ENCODE measurements around the gene TAC3.
"Not testable (repeated sequence)": the region's sequence is repeated elsewhere in the genome, so short reads cannot be mapped to it uniquely, and the experiment has no call there.

The TAC3 gene

DNA sequence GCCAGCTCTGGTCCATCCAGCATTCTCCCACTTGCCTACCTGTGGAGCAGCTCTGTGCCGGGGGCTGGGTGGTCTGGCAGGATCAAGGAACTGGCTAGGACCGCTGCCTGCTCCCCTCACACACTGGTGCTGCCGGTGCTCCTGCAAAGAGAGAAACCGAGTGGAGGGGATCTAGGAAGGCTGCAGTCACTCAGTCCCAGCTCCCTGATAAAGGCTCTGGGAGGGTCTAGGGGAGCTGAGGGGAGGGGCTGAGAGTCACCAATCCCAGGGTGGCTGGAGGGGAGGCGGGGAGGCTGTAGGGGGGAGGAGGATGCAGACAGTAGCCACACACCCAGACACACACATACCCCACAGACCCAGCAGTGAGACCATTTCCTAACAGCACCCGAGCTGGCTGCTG lies at the start of gene TAC3:
Gene TAC3, minus strand, starts transcription at position 182 of the 400 bp plus-strand sequence. CDS start 732 bp downstream, outside the sequence.
- DNase-seq, result no peak

GRCh38 chr12:57063991-57064685 lies 47.8 kb upstream of the TAC3 start:
- DNase-seq, result no peak

DNA sequence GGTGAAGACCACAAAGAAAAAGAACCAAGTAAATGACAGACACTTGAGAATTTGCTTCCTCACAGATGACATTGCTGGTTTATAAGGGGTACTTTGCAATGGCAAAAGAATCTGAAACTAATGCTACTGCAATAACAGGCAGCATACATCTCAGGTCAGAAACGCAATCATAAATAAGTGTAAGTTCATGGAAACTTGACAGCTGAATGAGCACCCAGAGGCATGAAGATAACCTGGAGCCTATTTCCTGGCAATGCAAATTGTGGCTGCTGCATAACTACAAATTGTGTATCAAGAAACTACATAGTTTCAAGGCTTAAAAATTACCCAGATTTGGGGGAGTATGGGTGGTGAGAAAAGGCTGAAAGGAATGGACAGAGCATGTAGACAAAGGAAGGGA lies 42.1 kb upstream of the TAC3 start:
- DNase-seq, result no peak

DNA sequence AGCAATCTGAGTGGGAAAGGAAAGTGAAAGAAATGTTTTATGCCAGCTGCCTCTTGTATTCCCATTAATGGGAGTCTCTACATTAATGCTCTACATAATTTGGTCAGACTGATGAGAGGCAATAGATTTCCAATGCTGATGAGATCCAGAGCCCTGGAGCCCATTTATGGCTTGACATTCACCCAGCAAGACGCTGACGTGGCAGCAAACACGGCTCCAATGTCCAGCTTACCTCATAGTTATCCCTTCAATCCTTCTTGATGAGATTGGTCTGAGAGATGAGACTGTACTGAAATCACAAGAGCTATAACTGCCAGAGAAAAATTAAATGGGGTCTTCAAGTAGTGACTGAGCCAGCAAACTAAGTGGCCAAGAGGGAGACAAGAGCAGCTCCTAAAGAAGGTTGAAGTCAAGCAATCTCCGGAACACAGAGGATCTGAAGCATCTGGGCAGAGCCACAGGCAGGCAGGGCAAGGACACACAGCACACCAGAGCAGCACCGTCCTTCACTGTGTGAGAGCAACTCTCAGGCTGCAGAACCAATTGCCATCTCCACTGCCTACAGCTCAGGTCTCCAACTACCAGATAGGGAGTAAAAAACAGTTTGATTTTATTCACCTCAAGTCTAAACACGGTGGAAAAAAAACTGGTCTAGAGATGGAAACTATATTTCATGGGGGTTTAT lies 40.9 kb upstream of the TAC3 start:
- no peak for DNase-seq

DNA sequence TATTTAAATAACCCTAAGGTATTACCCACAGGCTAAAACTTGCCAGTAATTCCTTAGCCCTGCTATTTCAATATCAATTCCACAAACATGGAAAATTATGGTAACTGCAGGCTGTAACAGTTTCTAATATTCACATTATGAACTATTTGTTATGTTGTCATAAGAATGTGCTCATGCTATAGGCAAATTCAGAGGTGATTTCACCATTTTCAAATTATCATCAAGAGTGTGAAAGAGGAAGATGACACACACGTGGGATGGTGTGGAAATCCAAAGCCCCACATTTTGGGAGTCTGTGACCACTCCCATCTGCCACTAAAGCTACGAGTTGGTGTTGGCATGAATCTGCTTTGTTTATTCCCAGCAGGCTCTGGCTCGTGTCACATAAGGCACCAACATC lies 39.5 kb upstream of the TAC3 start:
- no peak for DNase-seq

GRCh38 chr12:57053901-57054300 lies 37.6 kb upstream of the TAC3 start:
- not testable (repeated sequence) for DNase-seq

DNA sequence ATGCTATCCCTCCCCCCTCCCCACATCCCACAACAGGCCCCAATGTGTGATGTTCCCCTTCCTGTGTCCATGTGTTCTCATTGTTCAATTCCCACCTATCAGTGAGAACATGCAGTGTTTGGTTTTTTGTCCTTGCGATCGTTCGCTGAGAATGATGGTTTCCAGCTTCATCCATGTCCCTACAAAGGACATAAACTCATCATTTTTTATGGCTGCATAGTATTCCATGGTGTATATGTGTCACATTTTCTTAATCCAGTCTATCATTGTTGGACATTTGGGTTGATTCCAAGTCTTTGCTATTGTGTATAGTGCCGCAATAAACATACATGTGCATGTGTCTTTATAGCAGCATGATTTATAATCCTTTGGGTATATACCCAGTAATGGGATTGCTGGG lies 36.8 kb upstream of the TAC3 start:
- DNase-seq, result not testable (repeated sequence)

- no peak for DNase-seq
Measured at GRCh38 chr12:57051011-57051410, 34.7 kb upstream of the TAC3 start.

GRCh38 chr12:57049890-57050289 lies 33.6 kb upstream of the TAC3 start, which contains the start of gene MYO1A:
Gene MYO1A, minus strand, starts transcription at chr12:57050129. Its CDS starts 1,806 bp downstream, at chr12:57048323.
- DNase-seq, result no peak

- no peak for DNase-seq
Measured at GRCh38 chr12:57049119-57049446, 32.8 kb upstream of the TAC3 start.

DNA sequence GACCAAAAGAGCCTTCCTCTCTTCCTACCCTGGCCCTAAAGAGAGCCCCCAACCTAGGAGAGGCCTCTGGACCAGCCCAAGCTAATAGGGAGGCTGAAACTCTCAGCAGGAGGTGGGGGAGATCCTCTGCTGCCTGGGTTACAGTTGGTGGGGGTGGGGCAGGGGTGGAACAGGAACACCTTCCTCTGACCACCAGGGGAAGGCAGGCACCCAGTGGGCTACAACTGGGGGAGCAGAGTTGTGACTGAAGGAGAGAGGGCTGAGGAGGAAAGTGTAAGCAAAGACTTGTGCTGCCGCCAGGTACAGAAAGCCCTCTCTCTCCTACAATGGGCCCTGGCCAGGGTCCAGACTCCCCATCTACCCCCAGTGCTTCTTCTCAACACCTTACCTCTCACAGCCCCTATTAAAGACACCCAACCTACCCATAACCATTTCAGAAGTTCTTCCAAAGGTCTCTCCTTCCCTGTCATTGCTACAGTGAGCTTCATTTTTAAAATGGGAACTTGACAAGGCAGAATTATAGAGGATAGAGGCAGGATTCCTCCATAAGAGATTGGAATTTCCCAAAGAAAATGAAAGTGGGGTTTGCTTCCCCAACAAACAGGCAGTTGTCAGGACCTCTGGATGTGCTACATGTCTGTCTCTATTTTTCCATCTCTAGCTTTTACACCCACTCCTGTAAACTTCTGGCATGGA lies 32.2 kb upstream of the TAC3 start:
- no peak for DNase-seq

GRCh38 chr12:57047981-57048380 lies 31.7 kb upstream of the TAC3 start:
- no peak for DNase-seq

DNA sequence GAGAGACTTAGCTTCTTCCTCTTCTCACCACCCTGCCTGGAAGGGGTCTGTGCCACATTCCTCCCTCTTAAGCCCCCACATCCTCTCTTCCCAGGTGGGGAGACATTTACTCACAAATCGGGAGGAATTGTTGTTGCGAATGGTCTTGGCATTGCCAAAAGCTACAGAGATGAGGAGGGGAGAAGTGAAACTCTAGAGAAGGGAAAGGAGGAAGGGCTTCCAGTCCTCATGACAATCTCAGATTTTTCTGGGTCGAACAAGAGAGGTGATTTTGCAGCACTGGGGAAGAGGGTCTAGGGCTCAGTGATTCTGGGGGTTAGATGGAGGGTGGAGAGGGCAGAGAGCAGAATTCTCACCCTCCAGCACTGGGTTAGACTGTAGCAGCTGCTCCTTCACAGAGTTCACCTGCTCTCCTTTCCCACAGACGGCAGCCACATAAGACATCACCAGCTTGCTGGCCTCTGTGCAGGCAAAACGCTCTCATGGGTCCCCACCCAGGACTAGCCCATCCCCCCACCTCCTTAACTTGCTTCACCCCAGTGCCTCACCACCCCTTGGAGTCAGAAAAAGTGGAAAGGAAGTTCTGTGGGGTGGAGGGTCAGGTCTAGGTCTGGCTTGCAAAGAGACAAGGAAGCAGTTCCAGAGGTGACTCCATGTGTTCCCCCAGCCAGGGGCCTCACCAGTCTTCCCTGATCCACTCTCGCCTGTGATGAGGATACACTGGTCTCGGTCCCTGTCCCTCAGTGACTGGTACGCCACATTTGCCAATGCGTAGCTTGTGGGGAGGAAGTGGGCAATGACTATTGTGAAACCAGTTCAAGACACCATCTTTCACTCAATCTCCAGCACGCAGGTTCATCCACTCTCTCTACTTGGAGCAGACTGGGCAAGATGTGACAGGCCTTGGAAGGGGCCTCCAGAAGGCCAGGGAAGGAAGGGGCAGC lies 30.9 kb upstream of the TAC3 start:
- no peak for DNase-seq

DNA sequence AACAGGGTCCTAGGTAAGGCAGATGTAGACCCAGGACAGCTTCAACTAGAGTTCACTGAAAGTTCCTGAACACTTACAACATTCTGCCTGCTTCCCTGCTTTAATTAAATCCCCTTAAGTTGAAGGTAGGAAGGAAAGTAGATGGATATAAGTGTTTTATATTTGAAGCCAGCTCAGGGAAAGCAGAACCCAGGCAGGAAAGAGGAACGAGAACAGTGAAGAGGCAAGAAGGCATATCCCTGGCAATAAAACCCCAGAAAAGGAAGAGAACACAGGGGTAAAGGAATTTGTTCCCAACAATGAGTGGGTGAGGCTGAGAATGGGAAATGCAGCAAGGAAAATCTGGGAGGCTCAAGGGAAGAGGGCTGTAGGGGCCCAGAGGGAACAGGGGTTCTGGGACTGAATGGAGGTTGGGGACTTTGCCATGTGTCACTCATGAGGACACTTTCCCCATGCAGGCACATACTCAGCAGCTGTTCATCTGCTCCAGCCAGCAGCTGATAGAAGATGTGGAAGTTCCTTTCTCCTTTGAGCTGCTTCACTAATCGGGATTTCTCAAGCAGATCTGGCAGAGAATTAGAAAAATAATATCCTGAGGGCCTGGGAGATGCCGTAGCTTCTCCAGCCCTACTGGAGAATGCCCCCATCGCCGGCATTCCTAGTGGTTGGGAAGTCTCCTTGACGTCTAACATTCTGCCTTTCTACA lies 29.9 kb upstream of the TAC3 start:
- no peak for DNase-seq

DNA sequence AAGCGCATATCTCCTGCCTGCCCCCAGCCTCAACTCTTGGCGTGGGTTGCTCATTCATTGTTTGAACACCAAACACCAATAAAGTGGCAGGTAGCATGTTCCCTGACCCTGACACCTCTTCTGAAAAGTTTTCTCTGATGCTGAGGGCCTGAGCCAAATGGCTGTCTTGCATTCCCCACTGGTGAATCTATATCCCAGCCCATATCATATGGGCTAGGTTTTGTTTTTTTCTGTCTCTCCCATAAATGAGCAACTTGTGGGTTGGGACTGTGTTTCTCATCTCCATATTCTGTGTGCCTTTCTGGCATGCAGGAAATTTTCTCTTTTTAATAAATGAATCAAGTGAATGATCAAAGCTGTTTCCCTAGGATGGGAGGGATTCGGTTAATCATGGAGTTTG lies 28.6 kb upstream of the TAC3 start:
- no peak for DNase-seq

DNA sequence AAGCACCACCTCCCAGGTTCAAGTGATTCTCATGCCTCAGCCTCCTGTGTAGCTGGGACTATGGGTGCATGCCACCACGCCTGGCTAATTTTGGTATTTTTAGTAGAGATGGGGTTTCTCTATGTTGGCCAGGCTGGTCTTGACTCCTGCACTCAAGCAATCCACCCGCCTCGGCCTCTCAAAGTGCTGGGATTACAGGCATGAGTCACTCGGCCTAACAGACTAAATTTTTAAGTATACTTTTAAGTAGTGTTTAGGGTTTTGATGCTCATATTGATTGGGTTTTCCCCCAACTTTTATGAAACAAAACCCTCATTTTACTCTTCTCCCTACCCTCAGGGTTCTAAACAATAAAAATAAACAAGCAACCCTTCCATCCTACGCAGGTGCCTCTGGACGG lies 28.1 kb upstream of the TAC3 start:
- DNase-seq, result no peak

DNA sequence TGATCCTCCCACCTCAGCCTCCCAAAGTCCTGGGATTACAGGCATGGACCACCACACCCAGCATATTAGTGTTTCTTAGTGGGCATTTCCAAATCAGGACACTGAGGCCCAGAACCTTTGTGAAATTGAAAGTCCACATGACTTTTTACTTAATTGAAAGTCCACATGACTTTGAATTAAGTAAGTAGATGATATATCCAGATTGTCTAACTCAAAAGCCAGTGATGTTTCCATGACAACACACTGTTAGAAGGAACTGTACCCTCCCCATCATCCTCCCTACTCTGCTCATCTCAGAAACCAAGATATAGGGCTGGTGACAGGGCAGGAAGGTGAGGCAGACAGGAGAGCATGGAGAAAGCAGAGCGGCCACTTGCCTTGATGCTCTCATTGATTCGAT lies 26.4 kb upstream of the TAC3 start:
- DNase-seq, result no peak

- no peak for DNase-seq
Measured at GRCh38 chr12:57040750-57041149, 24.4 kb upstream of the TAC3 start.

GRCh38 chr12:57040211-57040610 lies 23.9 kb upstream of the TAC3 start:
- DNase-seq, result no peak

DNA sequence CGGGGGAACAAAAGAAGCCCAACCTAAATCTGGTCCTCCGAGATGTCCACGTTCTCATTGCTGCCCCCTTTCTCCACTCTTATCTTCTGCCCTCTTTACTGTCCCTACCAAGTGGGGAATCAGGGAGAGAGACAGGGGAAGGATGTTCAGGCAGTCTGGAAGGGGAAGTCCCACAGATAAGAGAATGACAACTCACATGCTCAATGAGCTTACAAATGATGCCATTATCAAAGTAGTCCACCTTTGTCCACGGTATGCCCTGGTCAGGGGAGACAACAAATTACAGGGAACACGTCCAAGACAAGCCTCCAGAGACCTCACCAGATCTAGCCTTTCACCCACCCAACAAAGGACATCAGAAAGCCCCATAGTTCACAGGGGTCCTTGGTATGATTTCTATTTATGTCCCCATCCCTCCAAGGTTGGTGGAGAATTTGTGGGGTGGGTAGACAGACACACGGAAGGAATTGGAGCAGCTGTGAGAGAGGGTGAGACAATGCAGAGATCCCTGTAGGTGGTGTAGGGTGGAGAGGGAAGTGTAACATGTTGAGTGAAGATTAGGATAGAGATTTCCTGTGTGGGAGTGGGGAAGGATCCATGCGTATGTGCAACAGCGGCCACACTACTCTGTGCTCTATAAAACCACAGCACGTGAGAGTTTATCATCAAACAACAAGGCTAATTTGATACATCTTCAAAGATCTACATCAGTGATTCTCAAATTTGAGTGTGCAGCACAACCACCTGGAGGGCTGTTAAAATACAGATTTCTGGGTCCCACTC lies 22.9 kb upstream of the TAC3 start:
- no peak for DNase-seq

DNA sequence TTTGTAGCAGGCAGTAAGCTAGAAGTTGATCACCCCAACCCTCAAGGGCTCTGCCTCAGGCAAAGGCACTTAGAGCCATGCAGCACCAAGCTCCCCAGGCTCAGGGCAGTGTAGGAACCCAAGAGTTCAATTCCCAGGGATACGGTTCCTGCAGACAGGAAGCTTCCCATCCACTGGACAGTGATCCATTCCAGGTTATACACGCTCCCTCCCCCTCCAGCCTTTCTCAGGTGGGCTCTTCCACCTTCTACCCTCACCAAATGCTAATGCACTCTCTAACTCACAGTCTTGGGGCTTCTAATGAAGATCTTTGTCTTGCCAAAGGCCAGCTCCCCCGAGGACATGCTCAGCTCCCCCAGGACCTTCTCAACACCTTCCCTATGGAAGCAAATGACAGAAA lies 20.9 kb upstream of the TAC3 start:
- DNase-seq, result no peak

GRCh38 chr12:57033431-57033830 lies 17.1 kb upstream of the TAC3 start:
- no peak for DNase-seq
